ENCODE results near the gene MAML3.

Gene MAML3

GRCh38 chr4:140116442-140117104 is 37.4 kb downstream of the MAML3 start:
- TF ChIP-seq SIN3A (IDR thresholded peaks at IDR 0.05; ENCODE audit: borderline replicate concordance, insufficient read depth, low read length) (no peak), POLR2AphosphoS5 (IDR thresholded peaks at IDR 0.05; ENCODE audit: low read depth, low read length) (no peak), REST (IDR thresholded peaks at IDR 0.05; ENCODE audit: insufficient read depth in 1 of 2, low read depth in 2 of 2, low read length in 2 of 2) (no peak), FOXP2 (optimal IDR thresholded peaks at IDR 0.05; ENCODE audit: borderline replicate concordance, extremely low read depth, extremely low read length, insufficient read depth) (no peak), TAF1 (IDR thresholded peaks at IDR 0.05; ENCODE audit: borderline replicate concordance, insufficient read depth, low read length) (peak; percentile 27; the same call in 1 of the 2 replicates)

- TF ChIP-seq TAF1 (IDR thresholded peaks at IDR 0.05; ENCODE audit: borderline replicate concordance, insufficient read depth, low read length) (no peak), REST (IDR thresholded peaks at IDR 0.05; ENCODE audit: insufficient read depth in 1 of 2, low read depth in 2 of 2, low read length in 2 of 2) (no peak), FOXP2 (optimal IDR thresholded peaks at IDR 0.05; ENCODE audit: borderline replicate concordance, extremely low read depth, extremely low read length, insufficient read depth) (no peak), POLR2AphosphoS5 (IDR thresholded peaks at IDR 0.05; ENCODE audit: low read depth, low read length) (no peak), SIN3A (IDR thresholded peaks at IDR 0.05; ENCODE audit: borderline replicate concordance, insufficient read depth, low read length) (no peak)
These were observed 38.8 kb downstream of the MAML3 start for GRCh38 chr4:140115140-140115539.

- TF ChIP-seq SIN3A (IDR thresholded peaks at IDR 0.05; ENCODE audit: borderline replicate concordance, insufficient read depth, low read length) (no peak), TAF1 (IDR thresholded peaks at IDR 0.05; ENCODE audit: borderline replicate concordance, insufficient read depth, low read length) (no peak), POLR2AphosphoS5 (IDR thresholded peaks at IDR 0.05; ENCODE audit: low read depth, low read length) (no peak), FOXP2 (optimal IDR thresholded peaks at IDR 0.05; ENCODE audit: borderline replicate concordance, extremely low read depth, extremely low read length, insufficient read depth) (no peak)
These were observed 40.3 kb downstream of the MAML3 start for GRCh38 chr4:140113653-140114052.

GRCh38 chr4:140112576-140112975 is 41.4 kb downstream of the MAML3 start:
- TF ChIP-seq TAF1 (IDR thresholded peaks at IDR 0.05; ENCODE audit: borderline replicate concordance, insufficient read depth, low read length) (no peak), POLR2AphosphoS5 (IDR thresholded peaks at IDR 0.05; ENCODE audit: low read depth, low read length) (no peak), SIN3A (IDR thresholded peaks at IDR 0.05; ENCODE audit: borderline replicate concordance, insufficient read depth, low read length) (no peak), FOXP2 (optimal IDR thresholded peaks at IDR 0.05; ENCODE audit: borderline replicate concordance, extremely low read depth, extremely low read length, insufficient read depth) (no peak), REST (IDR thresholded peaks at IDR 0.05; ENCODE audit: insufficient read depth in 1 of 2, low read depth in 2 of 2, low read length in 2 of 2) (no peak)

GRCh38 chr4:140111256-140111655 is 42.7 kb downstream of the MAML3 start:
- no peak for TF ChIP-seq FOXP2 (optimal IDR thresholded peaks at IDR 0.05; ENCODE audit: borderline replicate concordance, extremely low read depth, extremely low read length, insufficient read depth)
- no peak for TF ChIP-seq TAF1 (IDR thresholded peaks at IDR 0.05; ENCODE audit: borderline replicate concordance, insufficient read depth, low read length)
- TF ChIP-seq REST (IDR thresholded peaks at IDR 0.05; ENCODE audit: insufficient read depth in 1 of 2, low read depth in 2 of 2, low read length in 2 of 2): no peak
- no peak for TF ChIP-seq POLR2AphosphoS5 (IDR thresholded peaks at IDR 0.05; ENCODE audit: low read depth, low read length)
- TF ChIP-seq SIN3A (IDR thresholded peaks at IDR 0.05; ENCODE audit: borderline replicate concordance, insufficient read depth, low read length): no peak
